MM.1S (cell line): ENCODE results near the gene TMEM82.

Experiments
- EZH2 ChIP-seq: fragments of 300-600 bp; sonication (generic); optimal IDR thresholded peaks from 2 replicates; pipeline ENCODE3; 2017; ENCODE audit warnings: low read depth, mild to moderate bottlenecking, antibody characterized with exemption, low read length, mixed read lengths
- EZH2phosphoT487 ChIP-seq: fragments of 300-600 bp; sonication (generic); IDR thresholded peaks from 2 replicates; pipeline ENCODE4 v1.6.1; 2018; ENCODE audit warnings: antibody characterized with exemption, low read length
- TF ChIP-seq, protein P1 (sequence below): fragments of 300-600 bp; sonication (generic); IDR thresholded peaks from 2 replicates; pipeline ENCODE4 v1.5.1; 2016; ENCODE audit warnings: antibody characterized with exemption, low read length, mixed read lengths

DNA sequence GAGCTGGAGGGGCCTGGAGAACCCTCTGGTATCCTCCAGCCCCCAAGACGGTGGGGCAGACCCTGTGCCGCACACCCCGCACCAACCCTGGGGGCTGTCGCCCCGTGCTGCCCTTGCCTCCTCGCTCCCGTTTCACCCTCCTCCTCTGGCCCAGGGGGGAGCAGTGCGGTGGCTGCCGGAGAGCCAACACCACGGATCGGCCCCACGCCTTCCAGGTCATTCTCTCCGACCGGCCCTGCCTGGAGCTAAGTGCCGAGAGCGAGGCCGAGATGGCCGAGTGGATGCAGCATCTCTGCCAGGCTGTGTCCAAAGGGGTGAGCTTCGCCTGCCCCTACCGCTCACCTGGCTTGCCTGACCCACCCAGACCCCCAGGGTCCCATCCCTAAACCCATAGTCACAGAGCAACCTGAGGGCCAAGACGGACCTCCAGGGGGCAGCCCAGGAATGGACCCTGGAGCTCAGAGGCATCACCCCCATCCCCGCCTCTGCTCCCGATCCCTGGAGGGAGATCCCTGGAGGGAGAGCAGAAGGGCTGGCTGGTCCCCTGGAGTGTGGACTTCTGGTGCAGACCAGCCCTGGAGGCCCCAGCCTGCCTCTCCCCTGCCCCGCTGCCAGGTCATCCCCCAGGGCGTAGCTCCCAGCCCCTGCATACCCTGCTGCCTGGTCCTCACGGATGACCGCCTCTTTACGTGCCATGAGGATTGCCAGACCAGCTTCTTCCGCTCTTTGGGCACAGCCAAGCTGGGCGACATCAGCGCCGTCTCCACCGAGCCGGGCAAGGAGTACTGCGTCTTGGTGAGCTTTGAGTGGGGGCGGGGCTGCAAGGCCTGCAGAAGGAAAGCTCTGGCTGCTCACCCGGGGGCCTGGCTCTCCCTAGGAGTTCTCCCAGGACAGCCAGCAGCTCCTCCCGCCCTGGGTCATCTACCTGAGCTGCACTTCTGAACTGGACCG lies 10.3 kb upstream of the TMEM82 start:
- TF ChIP-seq, protein P1, sequence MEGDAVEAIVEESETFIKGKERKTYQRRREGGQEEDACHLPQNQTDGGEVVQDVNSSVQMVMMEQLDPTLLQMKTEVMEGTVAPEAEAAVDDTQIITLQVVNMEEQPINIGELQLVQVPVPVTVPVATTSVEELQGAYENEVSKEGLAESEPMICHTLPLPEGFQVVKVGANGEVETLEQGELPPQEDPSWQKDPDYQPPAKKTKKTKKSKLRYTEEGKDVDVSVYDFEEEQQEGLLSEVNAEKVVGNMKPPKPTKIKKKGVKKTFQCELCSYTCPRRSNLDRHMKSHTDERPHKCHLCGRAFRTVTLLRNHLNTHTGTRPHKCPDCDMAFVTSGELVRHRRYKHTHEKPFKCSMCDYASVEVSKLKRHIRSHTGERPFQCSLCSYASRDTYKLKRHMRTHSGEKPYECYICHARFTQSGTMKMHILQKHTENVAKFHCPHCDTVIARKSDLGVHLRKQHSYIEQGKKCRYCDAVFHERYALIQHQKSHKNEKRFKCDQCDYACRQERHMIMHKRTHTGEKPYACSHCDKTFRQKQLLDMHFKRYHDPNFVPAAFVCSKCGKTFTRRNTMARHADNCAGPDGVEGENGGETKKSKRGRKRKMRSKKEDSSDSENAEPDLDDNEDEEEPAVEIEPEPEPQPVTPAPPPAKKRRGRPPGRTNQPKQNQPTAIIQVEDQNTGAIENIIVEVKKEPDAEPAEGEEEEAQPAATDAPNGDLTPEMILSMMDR: no peak
- TF ChIP-seq EZH2 (no peak), EZH2phosphoT487 (no peak)
